HG02642 (cell line): ENCODE measurements around the gene CHFR.
"Not testable (repeated sequence)": the region's sequence is repeated elsewhere in the genome, so short reads cannot be mapped to it uniquely, and the experiment has no call there.

Experiments
- ATAC-seq: cut with Tn5 transposase; IDR thresholded peaks from one replicate; pipeline ENCODE4 v1.9.1; 2021; ENCODE audit warnings: mild to moderate bottlenecking; ENCODE audit not compliant: unreplicated experiment, poor library complexity

CHFR gene

GRCh38 chr12:132842449-132843045, 44.9 kb downstream of the CHFR start:
- no peak for ATAC-seq

- no peak for ATAC-seq
These were observed 46.3 kb downstream of the CHFR start for GRCh38 chr12:132841151-132841550.

- no peak for ATAC-seq
These were observed 46.9 kb downstream of the CHFR start for GRCh38 chr12:132840536-132840935.

- ATAC-seq = no peak
These were observed 47.7 kb downstream of the CHFR start for GRCh38 chr12:132839558-132840235.

- ATAC-seq = no peak
These were observed 48.9 kb downstream of the CHFR start for GRCh38 chr12:132838410-132839080.

GRCh38 chr12:132837693-132838409, 49.6 kb downstream of the CHFR start:
- no peak for ATAC-seq

- no peak for ATAC-seq
These were observed 50.5 kb downstream of the CHFR start for GRCh38 chr12:132836795-132837331.

GRCh38 chr12:132836230-132836629, 51.2 kb downstream of the CHFR start:
- not testable (repeated sequence) for ATAC-seq

GRCh38 chr12:132835076-132836025, 52.1 kb downstream of the CHFR start:
- no peak for ATAC-seq

GRCh38 chr12:132834181-132834711, 53.2 kb downstream of the CHFR start:
- no peak for ATAC-seq

GRCh38 chr12:132833341-132833740, 54.1 kb downstream of the CHFR start:
- no peak for ATAC-seq

GRCh38 chr12:132831771-132832170, 55.6 kb downstream of the CHFR start:
- no peak for ATAC-seq

- peak; percentile 92 for ATAC-seq
These were observed 58.5 kb downstream of the CHFR start, which contains the start of gene GOLGA3 for GRCh38 chr12:132828706-132829534. Gene GOLGA3 (minus strand): TSS chr12:132828869. CDS start chr12:132822128, 6,741 bp downstream.

- peak; percentile 27 for ATAC-seq
These were observed 59.4 kb downstream of the CHFR start for GRCh38 chr12:132827763-132828703.

GRCh38 chr12:132825861-132826260, 61.5 kb downstream of the CHFR start:
- no peak for ATAC-seq

- ATAC-seq = no peak
These were observed 62.3 kb downstream of the CHFR start for GRCh38 chr12:132825089-132825488.

GRCh38 chr12:132824053-132824452, 63.4 kb downstream of the CHFR start:
- ATAC-seq = no peak
